Upper lobe of left lung (tissue), 4 donors: ENCODE data around the gene CBX5.

Experiments
- CTCF ChIP-seq, 6 experiments: fragments of 450-650 bp in 4 of 6; fragments of 200-600 bp in 2 of 6; sonication (generic) in 2 of 6; IDR thresholded peaks; one replicate each; pipeline ENCODE4 v1.5.1; 2016 to 2019; ENCODE audit warnings: antibody characterized with exemption in 6 of 6
- EP300 ChIP-seq, 4 donors: sonication (generic); formaldehyde crosslinking; IDR thresholded peaks; one replicate each; pipeline ENCODE4 v1.5.1; 2017; ENCODE audit warnings: antibody characterized with exemption in 4 of 4, control low read depth in 2 of 4
- POLR2A ChIP-seq, 4 donors: fragments of 450-650 bp; IDR thresholded peaks; one replicate each; pipeline ENCODE4 v1.5.1; 2016 to 2017; ENCODE audit warnings: antibody characterized with exemption in 4 of 4, mild to moderate bottlenecking in 2 of 4
- POLR2AphosphoS5 ChIP-seq, 2 donors: sonication (generic); formaldehyde crosslinking; IDR thresholded peaks; one replicate each; pipeline ENCODE4 v1.5.1; 2017; ENCODE audit warnings: antibody characterized with exemption in 2 of 2

GRCh38 chr12:54199034-54199433 is 80.9 kb downstream of the CBX5 start:
- TF ChIP-seq CTCF (IDR thresholded peaks at IDR 0.05), result no peak
- no peak for TF ChIP-seq POLR2A (IDR thresholded peaks at IDR 0.05)
- TF ChIP-seq POLR2AphosphoS5 (IDR thresholded peaks at IDR 0.05), result no peak
- no peak for TF ChIP-seq EP300 (IDR thresholded peaks at IDR 0.05)
